Measurements from ENCODE around the gene SGPP1. TPM values are rescaled to one million over a fixed set of nuclear protein-coding genes. Genes with fewer than 3 reads are reported as not detected.
"Not testable (repeated sequence)": the region's sequence is repeated elsewhere in the genome, so short reads cannot be mapped to it uniquely, and the experiment has no call there.

The SGPP1 gene
- total RNA-seq, 1 experiment from 2014 or later = 17.7 TPM

DNA sequence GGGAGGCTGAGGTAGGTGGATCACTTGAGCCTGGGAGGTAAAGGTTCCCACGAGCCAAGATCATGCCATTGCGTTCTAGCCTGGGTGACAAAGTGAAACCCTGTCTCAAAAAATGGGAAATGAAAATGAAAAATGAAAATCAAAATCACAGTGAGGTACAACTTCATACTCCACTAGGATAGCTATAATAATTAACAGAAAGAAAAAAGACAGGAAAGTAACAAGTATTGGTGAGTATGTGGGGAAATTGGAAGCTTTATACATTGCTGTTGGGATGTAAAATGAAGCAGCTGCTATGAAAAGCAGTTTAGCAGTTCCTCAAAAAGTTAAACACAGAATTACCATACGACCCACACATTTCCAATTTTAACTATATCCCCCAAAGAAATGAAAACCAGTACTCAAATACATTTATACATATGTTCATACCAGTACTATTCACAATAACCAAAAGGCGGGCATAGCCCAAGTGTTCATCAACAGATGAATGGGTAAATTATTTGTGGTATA is 22.2 kb downstream of the SGPP1 start:
- Histone ChIP-seq H3K9me2 (ENCODE audit: insufficient read depth) (no peaks in the 10 kb centered on the region), H3K4me1 (ENCODE audit: control insufficient read depth in 1 of 2, insufficient read depth in 2 of 2, low read length in 2 of 2) (no peaks in the 10 kb centered on the region), H3K79me2 (ENCODE audit: insufficient read depth, low read length) (peaks cover 44% of the 10 kb centered on the region), H3K9me3 (ENCODE audit: control insufficient read depth in 1 of 2, insufficient read depth in 1 of 2, low read depth in 1 of 2, low read length in 2 of 2) (no peaks in the 10 kb centered on the region), H2AFZ (ENCODE audit: low read depth, low read length, poor library complexity, severe bottlenecking) (no peak overlapping the region), H3K27ac (ENCODE audit: low read depth, low read length) (no peak overlapping the region), H3K4me3 (replicated peaks in 1 of 2; ENCODE audit: low read depth in 1 of 2, low read length in 2 of 2) (no peak overlapping the region), H3K9ac (ENCODE audit: low read length) (no peak overlapping the region), H3K36me3 (ENCODE audit: control insufficient read depth in 1 of 2, insufficient read depth in 2 of 2, low read length in 2 of 2) (no peaks in the 10 kb centered on the region), H3K4me2 (ENCODE audit: low read length) (no peak overlapping the region), H4K20me1 (ENCODE audit: insufficient read depth) (peaks cover 5% of the 10 kb centered on the region; the same call in 1 of the 2 replicates), H3K27me3 (ENCODE audit: insufficient read depth, low read length) (no peaks in the 10 kb centered on the region)
- no TSS peak for BruUV-seq (replicated peaks)
- ATAC-seq = no peak
- RAD21 ChIA-PET (ENCODE audit: low non-redundant PET in 1 of 2, low total read pairs in 2 of 2, uncharacterized antibody in 2 of 2, unreplicated experiment in 2 of 2) = no interaction called here
- intact Hi-C loops (cut with micrococcal nuclease) = no loop called here
- TF ChIP-seq FOSL1 (IDR thresholded peaks at IDR 0.05; ENCODE audit: low read depth) = no peak
- TF ChIP-seq RAD21 (IDR thresholded peaks at IDR 0.05; ENCODE audit: low read depth) = no peak
- TF ChIP-seq, protein P1, sequence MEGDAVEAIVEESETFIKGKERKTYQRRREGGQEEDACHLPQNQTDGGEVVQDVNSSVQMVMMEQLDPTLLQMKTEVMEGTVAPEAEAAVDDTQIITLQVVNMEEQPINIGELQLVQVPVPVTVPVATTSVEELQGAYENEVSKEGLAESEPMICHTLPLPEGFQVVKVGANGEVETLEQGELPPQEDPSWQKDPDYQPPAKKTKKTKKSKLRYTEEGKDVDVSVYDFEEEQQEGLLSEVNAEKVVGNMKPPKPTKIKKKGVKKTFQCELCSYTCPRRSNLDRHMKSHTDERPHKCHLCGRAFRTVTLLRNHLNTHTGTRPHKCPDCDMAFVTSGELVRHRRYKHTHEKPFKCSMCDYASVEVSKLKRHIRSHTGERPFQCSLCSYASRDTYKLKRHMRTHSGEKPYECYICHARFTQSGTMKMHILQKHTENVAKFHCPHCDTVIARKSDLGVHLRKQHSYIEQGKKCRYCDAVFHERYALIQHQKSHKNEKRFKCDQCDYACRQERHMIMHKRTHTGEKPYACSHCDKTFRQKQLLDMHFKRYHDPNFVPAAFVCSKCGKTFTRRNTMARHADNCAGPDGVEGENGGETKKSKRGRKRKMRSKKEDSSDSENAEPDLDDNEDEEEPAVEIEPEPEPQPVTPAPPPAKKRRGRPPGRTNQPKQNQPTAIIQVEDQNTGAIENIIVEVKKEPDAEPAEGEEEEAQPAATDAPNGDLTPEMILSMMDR (IDR thresholded peaks at IDR 0.05 in 2 of 3, conservative IDR thresholded peaks at IDR 0.05 in 1 of 3; ENCODE audit: borderline replicate concordance in 1 of 3, insufficient read depth in 1 of 3, low read depth in 2 of 3, low read length in 2 of 3) = no peak
- TF ChIP-seq SP1 (IDR thresholded peaks at IDR 0.05; ENCODE audit: low read depth) = no peak
- TF ChIP-seq SIN3A (IDR thresholded peaks at IDR 0.05; ENCODE audit: low read depth) = no peak
- TF ChIP-seq POLR2AphosphoS5 (IDR thresholded peaks at IDR 0.05; ENCODE audit: low read depth, low read length) = no peak
- no peak for TF ChIP-seq YY1 (IDR thresholded peaks at IDR 0.05; ENCODE audit: extremely low read depth, insufficient replicate concordance, low read depth, low read length)
- no peak for TF ChIP-seq POLR2A (IDR thresholded peaks at IDR 0.05; ENCODE audit: borderline replicate concordance, extremely low read depth, insufficient read depth, insufficient read length)
- TF ChIP-seq ZNF274 (IDR thresholded peaks at IDR 0.05; ENCODE audit: low read depth, low read length) = no peak
- TF ChIP-seq, protein P2, sequence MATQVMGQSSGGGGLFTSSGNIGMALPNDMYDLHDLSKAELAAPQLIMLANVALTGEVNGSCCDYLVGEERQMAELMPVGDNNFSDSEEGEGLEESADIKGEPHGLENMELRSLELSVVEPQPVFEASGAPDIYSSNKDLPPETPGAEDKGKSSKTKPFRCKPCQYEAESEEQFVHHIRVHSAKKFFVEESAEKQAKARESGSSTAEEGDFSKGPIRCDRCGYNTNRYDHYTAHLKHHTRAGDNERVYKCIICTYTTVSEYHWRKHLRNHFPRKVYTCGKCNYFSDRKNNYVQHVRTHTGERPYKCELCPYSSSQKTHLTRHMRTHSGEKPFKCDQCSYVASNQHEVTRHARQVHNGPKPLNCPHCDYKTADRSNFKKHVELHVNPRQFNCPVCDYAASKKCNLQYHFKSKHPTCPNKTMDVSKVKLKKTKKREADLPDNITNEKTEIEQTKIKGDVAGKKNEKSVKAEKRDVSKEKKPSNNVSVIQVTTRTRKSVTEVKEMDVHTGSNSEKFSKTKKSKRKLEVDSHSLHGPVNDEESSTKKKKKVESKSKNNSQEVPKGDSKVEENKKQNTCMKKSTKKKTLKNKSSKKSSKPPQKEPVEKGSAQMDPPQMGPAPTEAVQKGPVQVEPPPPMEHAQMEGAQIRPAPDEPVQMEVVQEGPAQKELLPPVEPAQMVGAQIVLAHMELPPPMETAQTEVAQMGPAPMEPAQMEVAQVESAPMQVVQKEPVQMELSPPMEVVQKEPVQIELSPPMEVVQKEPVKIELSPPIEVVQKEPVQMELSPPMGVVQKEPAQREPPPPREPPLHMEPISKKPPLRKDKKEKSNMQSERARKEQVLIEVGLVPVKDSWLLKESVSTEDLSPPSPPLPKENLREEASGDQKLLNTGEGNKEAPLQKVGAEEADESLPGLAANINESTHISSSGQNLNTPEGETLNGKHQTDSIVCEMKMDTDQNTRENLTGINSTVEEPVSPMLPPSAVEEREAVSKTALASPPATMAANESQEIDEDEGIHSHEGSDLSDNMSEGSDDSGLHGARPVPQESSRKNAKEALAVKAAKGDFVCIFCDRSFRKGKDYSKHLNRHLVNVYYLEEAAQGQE (IDR thresholded peaks at IDR 0.05; ENCODE audit: low read depth) = no peak
- TF ChIP-seq EZH2 (IDR thresholded peaks at IDR 0.05) = no peak
- no peak for TF ChIP-seq ZFX (IDR thresholded peaks at IDR 0.05)
- no peak for TF ChIP-seq EGR1 (IDR thresholded peaks at IDR 0.05; ENCODE audit: low read depth)
- POLR2A ChIA-PET = no interaction called here
- CTCF ChIA-PET = no interaction called here
- DNase-seq (ENCODE audit: low read depth, low spot score) = no peak

DNA sequence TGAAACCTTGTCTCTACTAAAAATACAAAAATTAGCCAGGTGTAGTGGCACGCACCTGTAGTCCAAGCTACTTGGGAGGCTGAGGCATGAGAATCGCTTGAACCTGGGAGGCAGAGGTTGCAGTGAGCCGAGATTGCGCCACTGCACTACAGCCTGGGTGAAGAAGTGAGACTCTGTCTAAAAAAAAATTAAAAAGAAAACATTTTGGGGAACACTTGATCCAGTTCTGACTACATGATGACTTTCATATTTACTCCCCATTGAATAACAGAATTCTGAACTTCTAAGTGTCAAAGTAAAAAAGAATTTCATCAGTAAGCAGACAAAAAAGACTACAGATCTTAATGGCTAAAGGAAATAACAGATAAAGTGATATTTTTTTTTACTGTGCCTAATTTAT is 25.3 kb downstream of the SGPP1 start:
- H3K36me3 ChIP-seq (ENCODE audit: control insufficient read depth in 1 of 2, insufficient read depth in 2 of 2, low read length in 2 of 2); CTCF ChIA-PET; H3K9me3 ChIP-seq (ENCODE audit: control insufficient read depth in 1 of 2, insufficient read depth in 1 of 2, low read depth in 1 of 2, low read length in 2 of 2); H3K4me1 ChIP-seq (ENCODE audit: control insufficient read depth in 1 of 2, insufficient read depth in 2 of 2, low read length in 2 of 2); BruUV-seq (replicated peaks); H4K20me1 ChIP-seq (ENCODE audit: insufficient read depth); DNase-seq (ENCODE audit: low read depth, low spot score); RAD21 ChIA-PET (ENCODE audit: low non-redundant PET in 1 of 2, low total read pairs in 2 of 2, uncharacterized antibody in 2 of 2, unreplicated experiment in 2 of 2); H3K4me2 ChIP-seq (ENCODE audit: low read length); H3K9ac ChIP-seq (ENCODE audit: low read length); ATAC-seq; H3K27me3 ChIP-seq (ENCODE audit: insufficient read depth, low read length); H2AFZ ChIP-seq (ENCODE audit: low read depth, low read length, poor library complexity, severe bottlenecking); H3K27ac ChIP-seq (ENCODE audit: low read depth, low read length); POLR2A ChIA-PET; H3K4me3 ChIP-seq (replicated peaks in 1 of 2; ENCODE audit: low read depth in 1 of 2, low read length in 2 of 2); intact Hi-C loops (cut with micrococcal nuclease); H3K9me2 ChIP-seq (ENCODE audit: insufficient read depth): not testable (repeated sequence)
- peaks cover 31% of the 10 kb centered on the region for H3K79me2 ChIP-seq (ENCODE audit: insufficient read depth, low read length)

Measured in HCT116 (cell line).